Measurements from ENCODE around the gene TTC5. TPM values are rescaled to one million over a fixed set of nuclear protein-coding genes. Genes with fewer than 3 reads are reported as not detected.

TTC5 gene
- total RNA-seq, 1 donor from 2014 or later: 14.3 TPM

DNA sequence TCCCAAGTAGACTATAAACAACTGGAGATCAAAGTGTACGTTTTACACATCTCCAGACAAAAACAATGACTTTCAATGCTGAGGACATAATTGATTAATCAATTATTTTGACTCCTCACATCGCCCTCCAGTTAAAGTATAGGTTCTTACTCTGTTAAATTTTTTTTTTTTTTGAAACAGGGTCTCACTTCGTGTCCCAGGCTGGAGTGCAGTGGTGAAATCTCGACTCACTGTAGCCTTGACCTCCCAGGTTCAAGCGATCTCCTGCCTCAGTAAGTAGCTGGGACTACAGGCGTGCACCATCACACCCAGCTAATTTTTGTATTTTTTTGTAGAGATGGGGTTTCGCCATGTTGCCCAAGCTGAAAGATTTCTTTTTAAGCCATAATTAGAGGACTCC lies 28.3 kb upstream of the TTC5 start:
- Mint-ChIP-seq H3K36me3 (ENCODE audit: low read depth, unreplicated experiment) (no peaks in the 10 kb centered on the region), H3K27ac (ENCODE audit: unreplicated experiment) (no peak overlapping the region), H3K4me3 (ENCODE audit: unreplicated experiment) (no peak overlapping the region), H3K4me1 (ENCODE audit: unreplicated experiment) (peaks cover 22% of the 10 kb centered on the region), H3K9me3 (ENCODE audit: unreplicated experiment) (no peaks in the 10 kb centered on the region), H3K27me3 (ENCODE audit: unreplicated experiment) (peaks cover 3% of the 10 kb centered on the region)
- DNase-seq (ENCODE audit: low spot score): no peak
- TF ChIP-seq, protein P1, sequence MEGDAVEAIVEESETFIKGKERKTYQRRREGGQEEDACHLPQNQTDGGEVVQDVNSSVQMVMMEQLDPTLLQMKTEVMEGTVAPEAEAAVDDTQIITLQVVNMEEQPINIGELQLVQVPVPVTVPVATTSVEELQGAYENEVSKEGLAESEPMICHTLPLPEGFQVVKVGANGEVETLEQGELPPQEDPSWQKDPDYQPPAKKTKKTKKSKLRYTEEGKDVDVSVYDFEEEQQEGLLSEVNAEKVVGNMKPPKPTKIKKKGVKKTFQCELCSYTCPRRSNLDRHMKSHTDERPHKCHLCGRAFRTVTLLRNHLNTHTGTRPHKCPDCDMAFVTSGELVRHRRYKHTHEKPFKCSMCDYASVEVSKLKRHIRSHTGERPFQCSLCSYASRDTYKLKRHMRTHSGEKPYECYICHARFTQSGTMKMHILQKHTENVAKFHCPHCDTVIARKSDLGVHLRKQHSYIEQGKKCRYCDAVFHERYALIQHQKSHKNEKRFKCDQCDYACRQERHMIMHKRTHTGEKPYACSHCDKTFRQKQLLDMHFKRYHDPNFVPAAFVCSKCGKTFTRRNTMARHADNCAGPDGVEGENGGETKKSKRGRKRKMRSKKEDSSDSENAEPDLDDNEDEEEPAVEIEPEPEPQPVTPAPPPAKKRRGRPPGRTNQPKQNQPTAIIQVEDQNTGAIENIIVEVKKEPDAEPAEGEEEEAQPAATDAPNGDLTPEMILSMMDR (IDR thresholded peaks at IDR 0.05; ENCODE audit: unreplicated experiment): no peak

DNA sequence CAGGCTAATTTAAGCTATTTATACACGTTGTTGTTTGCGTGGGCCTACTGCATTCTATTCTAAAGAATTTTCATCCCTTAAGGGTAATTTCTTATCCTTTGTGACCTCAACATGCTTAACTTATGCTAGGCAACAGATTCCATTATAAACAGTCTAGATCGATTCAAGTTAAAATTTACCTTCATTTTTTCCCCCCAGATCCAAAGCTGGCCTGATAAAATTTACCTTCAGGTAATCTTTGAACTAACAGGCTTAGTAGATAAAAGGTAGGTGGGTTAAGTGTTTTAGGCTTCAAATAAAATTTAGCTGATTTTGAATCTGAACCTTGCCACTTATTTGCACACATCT lies 27.7 kb upstream of the TTC5 start:
- Mint-ChIP-seq H3K9me3 (ENCODE audit: unreplicated experiment) (no peaks in the 10 kb centered on the region), H3K36me3 (ENCODE audit: low read depth, unreplicated experiment) (no peaks in the 10 kb centered on the region), H3K27ac (ENCODE audit: unreplicated experiment) (peak overlapping the region; percentile 100), H3K4me1 (ENCODE audit: unreplicated experiment) (peaks cover 22% of the 10 kb centered on the region), H3K27me3 (ENCODE audit: unreplicated experiment) (peaks cover 2% of the 10 kb centered on the region), H3K4me3 (ENCODE audit: unreplicated experiment) (peak overlapping the region; percentile 99)
- no peak for DNase-seq (ENCODE audit: low spot score)
- TF ChIP-seq, protein P1 (IDR thresholded peaks at IDR 0.05; ENCODE audit: unreplicated experiment): no peak

DNA sequence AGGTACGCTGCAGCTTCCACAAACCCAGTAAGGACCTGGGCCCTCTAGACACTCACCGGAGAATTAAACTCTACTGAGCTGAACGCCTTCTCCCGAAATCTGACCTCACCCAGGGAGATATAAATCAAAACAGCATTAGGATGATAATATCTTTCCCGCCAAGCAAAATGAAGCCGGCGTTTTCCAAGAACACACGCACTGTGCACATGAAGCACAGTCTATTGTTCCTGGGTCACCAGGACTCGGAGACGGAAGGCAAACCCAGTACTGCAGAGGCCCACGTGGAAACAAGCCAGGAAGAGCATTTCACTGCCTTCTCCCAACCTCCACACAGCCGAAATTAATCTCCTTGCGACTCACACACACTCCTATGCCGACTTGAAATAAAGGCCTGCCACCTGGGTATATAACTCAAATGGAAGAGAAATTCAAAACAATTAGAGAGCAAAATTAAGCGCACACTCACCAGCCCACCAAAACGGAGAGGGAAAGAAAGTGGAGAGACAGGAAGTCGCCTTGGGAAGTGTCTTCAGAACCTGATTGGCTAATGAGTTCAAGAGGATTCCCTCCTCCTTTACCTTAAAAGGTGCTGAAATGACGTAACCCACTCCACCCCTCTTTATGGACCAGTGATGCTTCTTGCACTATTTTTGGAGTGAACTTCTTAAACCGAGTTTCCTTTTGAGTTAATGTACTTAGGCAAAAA lies 27.2 kb upstream of the TTC5 start, which contains the start of gene CCNB1IP1:
CCNB1IP1 (minus strand) TSS at position 492 of the 706 bp plus-strand sequence. CDS start 16,756 bp downstream, outside the sequence.
- Mint-ChIP-seq H3K9me3 (ENCODE audit: unreplicated experiment) (no peaks in the 10 kb centered on the region), H3K27ac (ENCODE audit: unreplicated experiment) (peak within 1 kb of the TSS; percentile 100)

DNA sequence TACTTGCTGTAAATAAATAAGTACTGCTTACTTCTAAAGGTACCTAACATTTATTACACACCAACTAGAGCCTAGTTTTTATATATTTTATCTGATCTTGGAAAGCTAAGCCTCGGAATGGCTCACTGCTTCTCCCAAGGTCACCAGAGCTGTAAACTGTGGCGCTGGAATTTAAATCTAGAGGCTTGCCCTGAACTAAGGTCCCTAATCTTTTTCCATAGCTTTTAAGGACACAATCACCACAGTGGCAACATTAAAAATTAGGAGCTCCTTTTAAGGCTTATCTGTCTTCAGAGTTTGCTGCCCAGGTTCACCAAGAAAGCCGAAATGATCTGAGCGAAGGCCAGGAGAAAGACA lies 26.7 kb upstream of the TTC5 start:
- Mint-ChIP-seq H3K4me3 (ENCODE audit: unreplicated experiment) (peak overlapping the region; percentile 99), H3K27me3 (ENCODE audit: unreplicated experiment) (peaks cover 2% of the 10 kb centered on the region), H3K9me3 (ENCODE audit: unreplicated experiment) (no peaks in the 10 kb centered on the region), H3K27ac (ENCODE audit: unreplicated experiment) (peak overlapping the region; percentile 100), H3K36me3 (ENCODE audit: low read depth, unreplicated experiment) (no peaks in the 10 kb centered on the region), H3K4me1 (ENCODE audit: unreplicated experiment) (peaks cover 25% of the 10 kb centered on the region)
- no peak for DNase-seq (ENCODE audit: low spot score)
- TF ChIP-seq, protein P1 (IDR thresholded peaks at IDR 0.05; ENCODE audit: unreplicated experiment): no peak

More for the DNA sequence above, 27.2 kb upstream of the TTC5 start, which contains the start of gene CCNB1IP1:
- peak within 1 kb of the TSS; percentile 99 for H3K4me3 Mint-ChIP-seq (ENCODE audit: unreplicated experiment)
- peaks cover 2% of the 10 kb centered on the region for H3K27me3 Mint-ChIP-seq (ENCODE audit: unreplicated experiment)
- no peaks in the 10 kb centered on the region for H3K36me3 Mint-ChIP-seq (ENCODE audit: low read depth, unreplicated experiment)
- peaks cover 22% of the 10 kb centered on the region for H3K4me1 Mint-ChIP-seq (ENCODE audit: unreplicated experiment)
- TF ChIP-seq, protein P1 (IDR thresholded peaks at IDR 0.05; ENCODE audit: unreplicated experiment): no peak
- peak; percentile 44 for DNase-seq (ENCODE audit: low spot score)

DNA sequence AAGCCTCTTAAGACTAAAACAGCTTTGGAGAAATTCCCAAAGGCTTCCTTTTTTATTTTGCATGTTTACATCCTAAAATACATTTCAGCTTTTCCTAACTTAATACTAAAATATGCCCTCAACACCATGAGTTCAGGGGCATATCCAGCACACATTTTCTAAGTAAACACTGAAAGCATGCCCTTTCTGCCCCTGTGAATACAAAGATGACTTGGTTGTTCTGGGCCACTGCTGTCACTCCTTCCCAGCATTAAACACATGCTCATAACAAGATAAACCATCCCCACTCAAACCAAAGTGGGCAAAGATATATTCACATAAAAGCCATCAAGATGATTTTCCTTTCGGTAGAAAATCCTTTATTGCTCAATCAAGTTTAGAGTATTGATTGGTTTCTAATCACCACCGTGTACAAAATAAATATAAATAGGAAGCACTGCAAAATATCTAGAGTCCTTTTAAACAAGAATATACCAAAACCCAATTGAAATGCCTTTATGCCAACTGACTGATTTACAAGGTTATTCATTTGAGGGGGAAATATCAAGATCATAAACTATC lies 25.4 kb upstream of the TTC5 start:
- TF ChIP-seq, protein P1 (IDR thresholded peaks at IDR 0.05; ENCODE audit: unreplicated experiment): no peak
- Mint-ChIP-seq H3K27me3 (ENCODE audit: unreplicated experiment) (peaks cover 2% of the 10 kb centered on the region), H3K9me3 (ENCODE audit: unreplicated experiment) (no peaks in the 10 kb centered on the region), H3K4me3 (ENCODE audit: unreplicated experiment) (peak overlapping the region; percentile 39), H3K36me3 (ENCODE audit: low read depth, unreplicated experiment) (no peaks in the 10 kb centered on the region), H3K27ac (ENCODE audit: unreplicated experiment) (peak overlapping the region; percentile 39), H3K4me1 (ENCODE audit: unreplicated experiment) (peaks cover 26% of the 10 kb centered on the region)
- DNase-seq (ENCODE audit: low spot score): no peak
